K562 (cell line): ENCODE measurements around the gene SLC4A1. TPM values are rescaled to one million over a fixed set of nuclear protein-coding genes. Genes with fewer than 3 reads are reported as not detected.
A peak's percentile ranks its signal among the peaks of the same experiment; 100 is the strongest.

Experiments used
- ARID3A ChIP-seq: IDR thresholded peaks from 2 replicates; pipeline ENCODE4 v1.6.1; 2012; ENCODE audit warnings: low read depth, low read length, improper control_type of control experiment, borderline replicate concordance
- ARID4B ChIP-seq: sonication (generic); formaldehyde crosslinking; IDR thresholded peaks from 2 replicates; pipeline ENCODE4 v1.8.0; 2022; ENCODE audit warnings: mild to moderate bottlenecking, missing genetic modification reagents
- CTCF ChIP-seq, 3 experiments: IDR thresholded peaks in 2 of 3; conservative IDR thresholded peaks in 1 of 3; 2 replicates each; pipeline ENCODE4 v1.5.1; 2011 to 2012; ENCODE audit warnings: low read length in 3 of 3, mild to moderate bottlenecking in 3 of 3, control low read depth in 2 of 3, improper control_type of control experiment in 1 of 3, inconsistent platforms in 1 of 3, low read depth in 1 of 3, mixed read lengths in 1 of 3, moderate library complexity in 1 of 3; ENCODE audit not compliant: insufficient read depth in 2 of 3
- EWSR1 ChIP-seq: fragments of 450-650 bp; IDR thresholded peaks from 2 replicates; pipeline ENCODE4 v1.6.1; 2018; ENCODE audit warnings: borderline replicate concordance, mild to moderate bottlenecking, low read depth, moderate library complexity; ENCODE audit not compliant: partially characterized antibody
- RAD51 ChIP-seq: fragments of 450-650 bp; IDR thresholded peaks from 2 replicates; pipeline ENCODE4 v1.7.1; 2016; ENCODE audit warnings: low read depth, mild to moderate bottlenecking, borderline replicate concordance
- RNF2 ChIP-seq: sonication (generic); IDR thresholded peaks from 2 replicates; pipeline ENCODE4 v1.6.1; 2016
- TFAM ChIP-seq: fragments of 250-450 bp; sonication (Bioruptor Pico); conservative IDR thresholded peaks from 2 replicates; pipeline ENCODE4 v1.5.0; 2021; ENCODE audit warnings: mild to moderate bottlenecking, moderate library complexity
- THAP7 ChIP-seq: fragments of 250-450 bp; sonication (Bioruptor Pico); IDR thresholded peaks from 2 replicates; pipeline ENCODE4 v1.5.0; 2021
- U2AF1 ChIP-seq: fragments of 200-400 bp; formaldehyde crosslinking; optimal IDR thresholded peaks from 2 replicates; pipeline ENCODE3; 2017; ENCODE audit warnings: mild to moderate bottlenecking, low read depth, low read length, moderate library complexity
- ZNF609 ChIP-seq: sonication (generic); formaldehyde crosslinking; IDR thresholded peaks from 2 replicates; pipeline ENCODE4 v1.8.1; 2023; ENCODE audit warnings: missing genetic modification reagents, mild to moderate bottlenecking, borderline replicate concordance
- polyA plus RNA-seq, 8 experiments: library from polyadenylated mRNA; depleted of rRNA in 4 of 8; stranded (reverse) in 5 of 8; unstranded in 3 of 8; fragments of >200 nt; fragmentation: Nextera tagmentation in 2 of 8; fragmentation: Illumina TruSeq in 1 of 8; extraction: Ambion mirVana in 2 of 8; extraction: Trizol in 1 of 8; gene quantifications; 2 replicates each; pipeline versions ENCODE4 v1.2.1 to v1.2.3, GENCODE V29; 2011 to 2014; ENCODE audit warnings: inconsistent platforms in 1 of 8, missing spikeins in 1 of 8
- total RNA-seq, 7 experiments: library from RNA; depleted of rRNA in 6 of 7; stranded (reverse); fragments of >200 nt in 6 of 7; fragmentation: Illumina TruSeq in 2 of 7; extraction: Trizol in 2 of 7; gene quantifications; 2 replicates each; pipeline versions ENCODE4 v1.2.1 to v1.2.3, GENCODE V29; 2011 to 2021; ENCODE audit warnings: low replicate concordance in 1 of 7

Gene SLC4A1
- total and polyA plus RNA-seq, 9 of the 15 experiments (the other 6 are each of a cell fraction or from before 2014, with no cell fraction given) = 0.14 to 1.00 (median 0.53) TPM

- 0 out of 2 replicates have a peak, but pooled peaks have one; percentile 62 for TF ChIP-seq ARID3A
- TF ChIP-seq CTCF (IDR thresholded peaks at IDR 0.05 in 2 of 3, conservative IDR thresholded peaks at IDR 0.05 in 1 of 3; ENCODE audit: insufficient read depth in 2 of 3, low read depth in 1 of 3, low read length in 3 of 3) = peak; percentile 72 to 85 (median 85)
- peak; percentile 21; the same call in 1 of the 2 replicates for TF ChIP-seq RAD51
- TF ChIP-seq EWSR1 = no peak
- TF ChIP-seq ARID4B (CRISPR knock-in tag) = 0 out of 2 replicates have a peak, but pooled peaks have one; percentile 28
- 0 out of 2 replicates have a peak, but pooled peaks have one; percentile 21 for TF ChIP-seq ZNF609 (CRISPR knock-in tag)
- TF ChIP-seq U2AF1 = no peak
- TF ChIP-seq TFAM (CRISPR knock-in tag) = no peak
- TF ChIP-seq RNF2 = no peak
- TF ChIP-seq THAP7 (CRISPR knock-in tag) = no peak
These were observed 64.0 kb downstream of the SLC4A1 start (continued) for GRCh38 chr17:44203731-44204440.
